GM18505 (cell line): ENCODE data around the gene TSPAN9.

Source experiments
- ATAC-seq: cut with Tn5 transposase; IDR thresholded peaks from one replicate; pipeline ENCODE4 v1.9.1; 2021; ENCODE audit not compliant: unreplicated experiment
- POLR2A ChIP-seq: IDR thresholded peaks from 4 replicates; pipeline ENCODE4 v1.6.1; 2011; ENCODE audit warnings: borderline replicate concordance; ENCODE audit not compliant: insufficient read depth, insufficient read length; ENCODE audit errors: extremely low read depth

Gene TSPAN9

GRCh38 chr12:3223601-3224529 lies 146.7 kb downstream of the TSPAN9 start:
- no peak for ATAC-seq
- TF ChIP-seq POLR2A, result no peak

- TF ChIP-seq POLR2A, result no peak
- ATAC-seq, result no peak
These were observed 147.3 kb downstream of the TSPAN9 start for GRCh38 chr12:3224530-3224903.

GRCh38 chr12:3225154-3225795 lies 148.1 kb downstream of the TSPAN9 start:
- ATAC-seq, result no peak
- no peak for TF ChIP-seq POLR2A

- no peak for TF ChIP-seq POLR2A
- no peak for ATAC-seq
These were observed 148.6 kb downstream of the TSPAN9 start for GRCh38 chr12:3225796-3226180.

GRCh38 chr12:3226264-3226663 lies 149.1 kb downstream of the TSPAN9 start:
- TF ChIP-seq POLR2A, result no peak
- no peak for ATAC-seq

- ATAC-seq, result no peak
These were observed 150.1 kb downstream of the TSPAN9 start for GRCh38 chr12:3227076-3227975.

GRCh38 chr12:3228552-3228951 lies 151.4 kb downstream of the TSPAN9 start:
- no peak for ATAC-seq
- no peak for TF ChIP-seq POLR2A

More at GRCh38 chr12:3227076-3227975, 150.1 kb downstream of the TSPAN9 start:
- TF ChIP-seq POLR2A, result no peak

- TF ChIP-seq POLR2A, result no peak
- no peak for ATAC-seq
These were observed 152.4 kb downstream of the TSPAN9 start for GRCh38 chr12:3229577-3229976.

- no peak for ATAC-seq
- no peak for TF ChIP-seq POLR2A
These were observed 153.7 kb downstream of the TSPAN9 start for GRCh38 chr12:3230758-3231375.

GRCh38 chr12:3231399-3231876 lies 154.3 kb downstream of the TSPAN9 start:
- TF ChIP-seq POLR2A, result no peak
- ATAC-seq, result no peak

GRCh38 chr12:3233797-3234196 lies 156.6 kb downstream of the TSPAN9 start:
- no peak for TF ChIP-seq POLR2A
- no peak for ATAC-seq

- ATAC-seq, result no peak
- TF ChIP-seq POLR2A, result no peak
These were observed 159.4 kb downstream of the TSPAN9 start for GRCh38 chr12:3236345-3237187.

- TF ChIP-seq POLR2A, result no peak
- ATAC-seq, result no peak
These were observed 161.0 kb downstream of the TSPAN9 start for GRCh38 chr12:3238196-3238595.

- ATAC-seq, result no peak
- no peak for TF ChIP-seq POLR2A
These were observed 164.4 kb downstream of the TSPAN9 start for GRCh38 chr12:3241621-3242020.
